ENCODE data around the gene DRAM1. TPM values are rescaled to one million over a fixed set of nuclear protein-coding genes. Genes with fewer than 3 reads are reported as not detected.

The DRAM1 gene
- total and polyA plus RNA-seq, 9 of the 15 experiments (the other 6 are each of a cell fraction or from before 2014, with no cell fraction given), result 1.4 to 4.3 (median 2.7) TPM

GRCh38 chr12:101850199-101850598 lies 27.2 kb upstream of the DRAM1 start (continued):
- TF ChIP-seq MGA (IDR thresholded peaks at IDR 0.05), result peak; percentile 29; the same call in 1 of the 2 replicates
- no peak for TF ChIP-seq SMAD1 (IDR thresholded peaks at IDR 0.05; ENCODE audit: low read depth, low read length, partially characterized antibody)
- TF ChIP-seq CEBPG (CRISPR knock-in tag; IDR thresholded peaks at IDR 0.05), result no peak
- TF ChIP-seq CEBPG (tag; conservative IDR thresholded peaks at IDR 0.05 in 1 of 2, IDR thresholded peaks at IDR 0.05 in 1 of 2), result peak in 1 of 2 experiments; percentile 42; a peak in 1 of 4 replicates
- TF ChIP-seq TRIM24 (IDR thresholded peaks at IDR 0.05), result peak; percentile 46 to 65; a peak in 2 of 4 replicates

Data from K562 (cell line).